OCI-M1 (cell line): ENCODE results near the gene CEMIP.

Source experiments
- DNase-seq: peaks from one replicate; lab custom pipeline; 2025; lab: John Stamatoyannopoulos, UW

Gene CEMIP

GRCh38 chr15:80822676-80823075, 43.5 kb downstream of the CEMIP start:
- no peak for DNase-seq

GRCh38 chr15:80823120-80823519, 44.0 kb downstream of the CEMIP start:
- no peak for DNase-seq

DNA sequence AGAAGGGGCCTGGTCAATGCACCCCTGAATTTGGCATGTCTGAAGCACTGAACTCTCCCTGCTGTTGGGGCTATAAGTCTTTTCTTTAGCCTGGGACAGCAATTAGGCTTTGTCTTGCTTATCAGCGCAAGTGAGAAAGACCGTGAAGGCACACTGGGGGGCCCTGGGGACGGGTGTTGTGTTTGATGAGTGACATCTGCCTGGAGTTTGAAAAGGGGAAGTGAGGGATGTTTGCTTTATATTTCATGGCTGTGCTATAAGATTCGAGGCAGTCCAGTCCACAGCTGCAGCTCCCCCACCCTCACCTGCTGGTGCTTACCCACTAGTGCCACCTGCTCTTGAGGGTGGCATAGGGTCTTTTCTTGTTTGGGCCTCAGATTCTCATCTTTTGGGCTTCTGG, 44.8 kb downstream of the CEMIP start:
- no peak for DNase-seq

DNA sequence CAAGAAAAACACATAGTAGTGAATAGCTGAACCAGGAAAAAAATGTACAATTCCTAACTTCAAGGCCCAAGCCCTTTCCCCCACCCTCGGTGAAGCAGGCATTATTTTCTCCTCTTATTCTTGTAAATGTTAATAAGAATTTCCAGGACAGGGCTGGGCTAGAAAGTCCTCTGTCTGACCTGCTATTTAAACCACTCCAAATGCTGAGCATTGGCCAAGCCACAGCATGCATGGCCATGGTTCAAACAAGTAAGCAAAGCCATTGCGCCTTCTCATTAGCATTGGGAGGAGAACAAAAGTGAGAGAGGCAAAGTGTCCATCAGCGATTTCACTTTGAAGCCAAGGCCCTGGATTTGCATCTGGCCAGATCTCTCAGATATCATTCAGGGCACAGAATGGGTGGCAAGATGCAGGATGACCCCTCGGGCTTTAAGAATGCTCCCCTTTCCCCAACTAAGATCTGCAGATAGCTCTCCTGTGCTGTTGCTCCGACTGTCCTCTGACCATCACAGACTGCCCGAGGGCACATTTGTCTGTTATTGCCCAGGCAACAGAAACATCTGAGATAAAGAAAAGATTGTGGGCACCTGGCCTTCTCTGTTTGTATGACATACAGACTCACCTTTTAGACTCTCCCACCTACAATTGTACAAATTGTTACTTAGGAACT, 46.3 kb downstream of the CEMIP start:
- no peak for DNase-seq

DNA sequence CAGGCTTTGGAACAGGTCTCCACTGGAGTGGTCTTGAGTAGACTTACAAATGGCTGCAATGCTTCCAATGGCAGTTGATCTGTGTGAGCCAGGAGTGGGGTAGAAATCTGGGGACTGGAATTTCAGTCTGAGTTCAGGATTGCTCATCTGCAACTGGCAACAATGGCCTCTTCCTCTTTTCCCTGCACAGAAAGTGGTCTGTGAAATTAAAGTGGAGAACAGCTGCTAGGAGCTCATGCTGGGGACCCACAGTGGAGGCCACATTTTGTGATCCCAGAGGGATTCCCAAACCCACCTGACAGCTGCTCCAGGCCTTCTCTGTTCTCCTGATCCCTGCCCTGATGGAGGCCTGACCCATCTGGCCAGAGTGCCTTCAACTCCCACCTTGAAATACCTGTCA, 49.6 kb downstream of the CEMIP start:
- DNase-seq: no peak

DNA sequence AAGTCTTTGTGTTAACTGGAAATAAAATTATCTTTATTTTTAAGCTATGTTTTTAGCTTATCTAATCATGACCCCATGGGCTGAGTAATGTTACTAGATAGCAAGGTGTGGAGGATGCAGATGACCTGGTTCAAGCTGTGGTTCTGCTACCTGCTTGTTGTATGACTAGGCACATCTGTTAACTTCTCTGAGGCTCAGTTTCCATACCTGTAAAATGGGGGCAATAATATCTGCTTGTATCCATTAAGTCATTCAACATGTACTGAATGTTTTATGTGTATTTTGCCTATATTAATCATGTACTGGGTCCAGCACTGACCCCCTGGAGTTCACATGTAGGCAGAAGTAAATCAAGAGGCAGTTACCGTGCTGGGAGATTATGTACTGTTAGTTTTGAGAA, 51.5 kb downstream of the CEMIP start:
- DNase-seq: no peak

DNA sequence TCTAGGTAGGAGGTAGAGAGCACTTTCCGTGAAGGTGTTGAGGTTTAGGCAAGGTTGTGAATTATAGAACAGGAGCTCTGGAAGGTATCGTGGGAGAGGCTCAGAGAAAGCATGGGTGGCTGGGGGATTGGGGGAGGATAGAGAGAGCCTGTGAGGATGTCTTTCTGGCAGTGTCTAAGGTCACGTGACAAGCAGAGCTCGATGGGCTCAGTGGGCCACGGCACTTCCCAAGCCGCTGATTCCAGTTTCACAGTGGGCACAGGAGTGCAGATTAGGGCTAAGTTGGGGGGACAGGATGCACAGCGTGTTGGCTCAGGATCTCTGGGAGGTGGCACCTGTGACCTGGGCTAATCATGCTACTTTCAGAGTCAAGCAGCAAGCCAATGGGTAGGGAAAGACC, 52.0 kb downstream of the CEMIP start:
- DNase-seq: no peak

GRCh38 chr15:80831606-80832224, 52.5 kb downstream of the CEMIP start:
- no peak for DNase-seq

- no peak for DNase-seq
Observed at GRCh38 chr15:80832686-80833085, 53.5 kb downstream of the CEMIP start.

DNA sequence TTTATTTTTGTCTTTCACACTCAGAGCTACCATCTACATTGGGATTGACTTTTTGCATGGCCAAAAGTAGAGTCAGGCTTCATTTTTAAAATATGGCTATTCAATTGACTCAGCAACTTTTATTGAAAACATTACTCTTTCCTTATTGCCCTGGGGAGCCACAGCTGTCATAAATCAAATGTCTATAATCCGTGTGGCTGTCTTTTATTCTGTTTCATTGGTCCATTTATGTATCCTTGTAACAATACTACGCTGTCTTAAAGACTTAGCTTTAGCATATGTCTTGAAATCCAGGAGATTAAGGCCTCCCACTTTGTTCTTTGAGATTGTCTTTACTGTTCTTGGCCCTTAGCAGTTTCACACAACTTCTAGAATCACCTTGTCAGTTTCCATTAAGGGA, 55.2 kb downstream of the CEMIP start:
- DNase-seq: no peak

- no peak for DNase-seq
Observed at GRCh38 chr15:80834906-80835305, 55.7 kb downstream of the CEMIP start.

DNA sequence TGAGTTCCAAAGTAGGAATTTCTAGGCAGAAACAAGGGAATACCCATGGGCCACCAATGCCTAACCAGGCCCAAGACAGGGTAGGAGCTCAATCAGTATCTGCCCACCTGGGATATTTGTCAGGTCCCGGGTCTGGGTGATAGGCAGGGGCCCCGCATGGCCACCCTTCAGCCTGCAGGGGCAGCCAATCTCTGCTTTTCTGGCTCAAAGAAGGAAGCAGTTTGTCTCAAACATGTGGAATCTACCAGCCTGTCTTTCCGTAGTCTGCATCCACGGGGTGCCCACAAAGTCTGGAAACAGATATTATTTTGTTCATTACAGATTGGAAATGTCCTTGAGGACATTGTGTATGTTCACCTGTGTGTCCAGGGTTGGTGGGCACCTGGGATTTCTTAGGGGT, 56.2 kb downstream of the CEMIP start:
- no peak for DNase-seq

DNA sequence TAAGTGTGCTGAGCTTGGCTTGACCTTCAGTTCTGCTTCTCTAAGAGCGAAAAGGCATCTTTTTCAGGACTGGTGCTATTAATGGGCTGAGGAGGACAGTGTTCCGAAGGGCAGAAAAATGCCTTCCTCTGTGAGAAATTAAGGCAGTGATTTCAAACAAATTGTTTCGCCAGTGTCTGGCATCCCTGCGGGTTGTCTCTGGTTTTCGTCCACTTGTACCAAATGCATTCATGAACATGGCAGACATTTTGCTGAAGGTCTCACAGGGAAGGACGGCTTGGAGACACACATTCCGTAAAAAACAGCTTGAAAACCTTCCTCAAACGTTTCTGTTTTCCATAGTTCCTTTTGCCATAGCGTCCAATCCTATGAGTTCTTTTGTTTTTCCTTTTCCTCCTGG, 57.1 kb downstream of the CEMIP start:
- no peak for DNase-seq

- DNase-seq: no peak
Observed at GRCh38 chr15:80837006-80837405, 57.8 kb downstream of the CEMIP start.

GRCh38 chr15:80838012-80838411, 58.8 kb downstream of the CEMIP start:
- no peak for DNase-seq

DNA sequence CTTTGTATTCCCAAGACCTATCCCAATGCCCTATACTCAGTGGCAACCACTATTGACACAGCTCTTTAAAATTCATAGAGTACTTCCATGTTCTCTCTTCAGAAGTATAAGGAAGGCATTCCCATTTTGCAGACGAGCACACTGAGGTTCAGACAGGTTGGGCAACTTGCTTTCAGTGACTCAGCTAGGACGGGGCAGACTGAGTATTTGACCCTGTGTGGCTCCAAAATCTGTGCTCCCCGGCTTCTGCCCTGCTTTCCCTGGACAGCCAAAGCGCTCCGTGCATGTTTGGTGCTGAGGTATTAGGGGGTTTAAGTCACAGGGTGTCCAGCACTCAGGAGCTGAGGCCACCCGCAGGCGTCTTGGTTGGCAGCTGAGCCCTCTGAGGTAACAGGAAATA, 59.5 kb downstream of the CEMIP start:
- DNase-seq: no peak

DNA sequence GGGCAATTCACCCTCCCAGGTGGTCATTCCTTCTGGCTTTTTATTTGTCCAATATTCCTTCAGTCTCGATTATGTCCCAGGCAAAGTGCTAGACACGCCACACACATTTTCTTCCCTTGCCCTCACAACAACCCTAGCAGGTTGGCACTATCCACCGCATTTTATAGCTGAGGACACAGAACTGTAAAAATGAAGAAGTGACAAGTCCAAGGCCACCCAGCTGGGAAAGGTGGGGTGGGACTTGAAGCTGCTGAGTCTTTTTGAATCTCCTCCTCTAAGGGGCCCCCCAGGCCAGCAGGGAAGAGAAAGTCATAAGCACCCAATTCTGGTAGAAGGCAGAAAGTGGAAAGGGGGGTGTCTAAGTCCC, 60.6 kb downstream of the CEMIP start:
- no peak for DNase-seq

DNA sequence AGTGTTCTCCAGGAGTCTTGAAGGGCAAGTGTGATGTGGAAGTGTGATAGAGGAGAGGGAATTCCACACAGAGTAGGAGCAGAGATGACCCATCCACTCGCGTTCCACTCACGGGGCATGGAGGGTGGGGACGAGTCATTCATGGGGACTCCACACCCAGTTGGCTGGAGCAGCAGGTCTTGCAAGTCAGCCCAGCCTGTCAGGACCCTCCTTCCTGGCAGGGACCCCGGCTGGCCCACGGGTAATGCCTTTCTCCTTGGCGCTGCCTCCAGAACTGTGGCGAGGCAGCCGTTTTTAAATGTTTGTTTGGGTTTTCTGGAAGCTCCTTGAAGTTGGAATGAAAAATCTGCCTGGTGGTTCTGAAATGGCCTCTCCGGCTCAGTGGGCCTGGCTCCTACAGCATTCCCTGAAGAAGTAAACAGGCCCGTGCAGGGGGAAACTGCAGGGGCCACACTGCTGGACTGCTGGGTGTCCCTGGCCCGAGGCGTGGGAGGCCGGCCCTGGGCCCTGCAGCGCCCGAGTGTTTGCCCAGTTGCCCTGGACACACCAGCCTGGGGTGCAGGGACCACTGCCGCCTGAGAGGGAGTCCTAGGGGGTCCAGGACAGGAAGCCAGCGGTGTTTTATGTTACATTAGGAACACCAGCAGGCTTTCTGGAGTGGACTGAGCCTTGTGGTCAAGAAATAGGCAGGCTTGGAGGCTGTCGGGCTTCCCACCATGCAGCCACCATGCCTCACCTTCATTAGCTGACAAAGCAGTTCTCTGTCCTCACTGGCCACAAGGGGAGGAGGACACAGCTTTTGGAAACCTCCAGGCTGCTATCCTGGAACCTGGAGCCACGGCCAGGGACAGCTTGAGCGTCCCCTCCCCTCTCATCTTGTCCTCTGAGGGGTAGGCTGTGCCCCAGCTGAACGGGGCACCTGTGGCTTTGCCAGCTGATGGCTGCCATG, 61.3 kb downstream of the CEMIP start:
- no peak for DNase-seq

DNA sequence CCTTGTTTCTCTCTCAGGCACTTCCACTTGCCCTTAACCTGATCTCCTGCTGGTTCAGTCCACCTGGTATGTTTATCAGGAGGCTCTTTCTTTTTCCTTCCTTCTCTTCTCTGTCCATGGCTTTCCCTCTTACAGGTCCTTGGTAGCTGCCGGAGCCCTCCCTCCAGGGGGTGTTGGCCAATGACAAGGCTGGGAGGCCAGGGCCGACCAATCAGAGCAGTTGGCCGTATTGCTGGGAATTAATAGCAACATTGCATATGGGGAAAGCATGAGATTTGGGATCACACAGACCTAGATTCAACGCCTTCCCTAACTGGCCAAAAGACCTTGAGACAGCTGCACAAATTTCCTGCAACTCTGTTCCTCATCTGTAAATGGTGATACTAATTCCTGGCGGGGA, 62.4 kb downstream of the CEMIP start:
- no peak for DNase-seq

DNA sequence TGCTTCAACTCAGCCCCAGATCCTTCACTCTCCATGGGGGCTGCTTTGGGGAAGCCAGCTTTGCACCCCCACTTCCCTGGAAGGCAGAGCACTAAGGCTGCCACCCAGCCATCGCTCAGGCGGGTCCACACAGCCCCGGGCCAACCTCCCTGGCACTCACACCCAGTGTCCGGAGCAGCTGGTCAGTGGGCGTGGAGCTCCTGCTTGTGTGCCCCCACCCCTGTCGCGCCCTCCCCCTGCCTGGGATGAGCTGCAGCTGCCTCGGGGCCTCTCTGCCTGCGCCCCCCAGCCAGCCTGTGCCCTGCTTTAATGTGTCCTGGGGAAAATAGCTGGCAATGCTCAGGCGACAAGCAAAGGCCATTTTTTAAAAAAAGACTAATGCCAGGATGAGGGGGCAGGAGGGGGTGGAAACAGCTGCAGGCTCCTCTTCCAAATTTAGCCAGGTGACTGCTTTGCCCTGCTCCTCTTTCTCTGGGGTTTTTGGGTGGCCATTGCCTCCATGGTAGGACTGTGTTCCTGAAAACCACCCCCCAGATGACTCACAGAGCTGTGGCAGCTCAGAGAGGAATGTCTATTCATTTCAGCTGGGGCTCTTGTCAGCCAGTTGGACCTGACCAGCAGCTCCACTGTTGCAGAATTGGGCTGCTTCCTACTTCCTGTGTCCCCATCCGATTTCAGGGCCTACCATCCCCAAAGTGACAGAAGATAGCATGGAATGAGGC, 65.0 kb downstream of the CEMIP start:
- no peak for DNase-seq

- DNase-seq: no peak
Observed at GRCh38 chr15:80846031-80846815, 67.1 kb downstream of the CEMIP start.

DNA sequence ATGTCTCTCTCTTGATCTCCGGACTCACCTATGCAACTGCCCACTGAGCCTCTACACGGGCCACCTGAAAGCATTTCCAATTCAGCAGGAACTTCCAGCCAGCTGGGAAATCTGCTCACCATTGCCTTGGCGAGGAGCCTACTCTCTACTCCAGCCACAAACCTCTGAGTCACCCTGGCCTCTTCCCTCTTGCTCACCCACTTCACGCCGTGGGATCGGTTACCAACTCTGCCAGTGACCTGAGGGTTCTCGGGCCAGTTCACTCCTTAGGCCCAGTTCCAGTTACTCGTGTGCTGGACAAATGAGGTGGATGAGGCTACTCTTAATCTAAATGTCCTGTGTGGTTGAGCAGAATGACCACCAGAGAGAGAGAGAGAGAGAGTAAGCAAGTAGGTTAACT, 70.1 kb downstream of the CEMIP start:
- DNase-seq: no peak
